Stimulated activated CD8-positive, alpha-beta memory T cell treated with anti-CD3 and anti-CD28 coated beads, Interleukin-12 subunit alpha, Interleukin-12 subunit beta, amount 100 ng/mL, for 24 hours (primary cell): ENCODE measurements around the gene FAM151A.

Experiments
- DNase-seq: peaks from one replicate; pipeline ENCODE4 v3.0.0-alpha.2; 2020; ENCODE audit errors: extremely low read depth

Gene FAM151A

GRCh38 chr1:54623216-54624007, at the start of gene FAM151A:
Gene FAM151A, minus strand, starts transcription at chr1:54623525. Its CDS starts 130 bp downstream, at chr1:54623395.
- DNase-seq, result no peak

GRCh38 chr1:54671985-54672608, 48.8 kb upstream of the FAM151A start:
- DNase-seq, result peak; percentile 15

DNA sequence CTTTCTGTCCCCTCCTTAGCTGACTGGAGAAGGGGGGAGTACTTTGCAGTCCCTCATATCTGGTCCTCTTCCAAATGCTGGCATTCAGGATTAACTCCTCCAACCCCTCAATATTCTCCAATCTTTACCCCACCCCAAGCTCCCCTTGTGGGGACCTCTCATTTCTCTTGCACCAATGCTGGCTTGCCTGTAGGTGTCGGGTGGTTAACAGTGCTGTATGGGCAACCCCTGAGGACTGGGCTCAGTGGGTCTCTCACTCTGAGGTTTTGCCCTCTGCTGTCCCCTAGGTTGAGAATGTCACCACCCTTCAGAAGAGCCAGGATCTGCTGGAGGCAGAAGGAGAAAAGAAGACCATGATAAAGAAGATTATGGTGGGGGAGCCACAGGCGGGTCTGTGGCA, 45.2 kb upstream of the FAM151A start:
- DNase-seq, result no peak

DNA sequence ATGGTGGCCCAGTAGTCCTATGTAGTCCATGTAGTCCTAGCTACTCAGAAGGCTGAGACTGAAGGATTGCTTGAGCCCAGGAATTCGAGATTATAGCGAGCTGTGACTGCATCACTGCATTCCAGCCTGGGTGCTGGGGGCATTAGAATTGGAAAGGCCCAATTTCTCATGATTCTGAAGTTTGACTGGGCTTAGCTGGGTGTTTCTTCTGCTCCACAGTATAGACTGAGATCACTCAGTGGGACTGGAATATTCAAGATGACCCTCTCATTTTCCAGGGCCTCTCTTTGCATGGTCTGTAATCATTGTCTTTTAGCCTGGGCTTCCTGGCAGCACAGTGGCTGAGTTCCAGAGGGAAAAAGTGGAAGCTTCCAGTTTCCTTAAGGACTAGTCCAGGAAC, 44.5 kb upstream of the FAM151A start:
- DNase-seq, result no peak

- no peak for DNase-seq
These were observed 43.0 kb upstream of the FAM151A start for GRCh38 chr1:54666333-54666732.

DNA sequence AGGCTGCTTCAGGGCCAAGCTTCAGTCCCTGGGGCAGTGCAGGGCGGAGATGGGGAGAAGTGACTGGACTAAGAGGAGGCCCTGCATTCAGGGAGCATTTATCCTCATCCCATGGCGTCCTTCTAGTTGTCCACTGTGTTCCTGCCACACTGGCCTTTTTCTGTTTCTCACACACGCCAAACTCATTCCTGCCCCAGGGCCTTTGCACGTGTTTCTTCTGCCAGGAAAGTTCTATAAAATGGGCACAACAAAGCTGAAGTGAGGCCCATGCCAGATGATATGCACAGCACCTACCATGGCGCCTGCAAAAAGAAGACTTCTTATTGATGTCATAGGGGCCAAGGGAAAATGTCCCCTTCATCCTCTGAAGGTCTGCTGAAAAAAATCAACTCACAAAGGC, 42.5 kb upstream of the FAM151A start:
- DNase-seq, result no peak

DNA sequence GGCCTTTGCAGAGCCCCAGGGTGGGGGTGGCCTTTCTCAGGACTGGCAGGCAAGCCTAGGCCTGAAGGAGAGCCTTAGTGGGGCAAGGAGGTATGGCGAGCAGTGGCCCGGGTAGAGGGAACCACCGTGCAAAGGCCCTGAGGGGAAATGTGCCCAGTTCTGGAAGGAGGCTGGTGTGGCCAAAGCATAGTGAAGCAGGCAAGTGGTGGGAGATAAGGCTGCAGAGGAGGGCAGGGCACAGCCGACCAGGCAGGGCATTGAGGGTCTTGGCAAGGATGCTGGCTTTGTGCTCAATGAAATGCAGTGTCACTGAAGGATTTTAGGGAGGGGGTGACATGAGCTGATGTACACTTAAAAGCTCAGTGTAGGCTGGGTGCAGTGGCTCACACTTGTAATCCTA, 41.0 kb upstream of the FAM151A start:
- no peak for DNase-seq

- DNase-seq, result no peak
These were observed 40.4 kb upstream of the FAM151A start for GRCh38 chr1:54663725-54664124.

DNA sequence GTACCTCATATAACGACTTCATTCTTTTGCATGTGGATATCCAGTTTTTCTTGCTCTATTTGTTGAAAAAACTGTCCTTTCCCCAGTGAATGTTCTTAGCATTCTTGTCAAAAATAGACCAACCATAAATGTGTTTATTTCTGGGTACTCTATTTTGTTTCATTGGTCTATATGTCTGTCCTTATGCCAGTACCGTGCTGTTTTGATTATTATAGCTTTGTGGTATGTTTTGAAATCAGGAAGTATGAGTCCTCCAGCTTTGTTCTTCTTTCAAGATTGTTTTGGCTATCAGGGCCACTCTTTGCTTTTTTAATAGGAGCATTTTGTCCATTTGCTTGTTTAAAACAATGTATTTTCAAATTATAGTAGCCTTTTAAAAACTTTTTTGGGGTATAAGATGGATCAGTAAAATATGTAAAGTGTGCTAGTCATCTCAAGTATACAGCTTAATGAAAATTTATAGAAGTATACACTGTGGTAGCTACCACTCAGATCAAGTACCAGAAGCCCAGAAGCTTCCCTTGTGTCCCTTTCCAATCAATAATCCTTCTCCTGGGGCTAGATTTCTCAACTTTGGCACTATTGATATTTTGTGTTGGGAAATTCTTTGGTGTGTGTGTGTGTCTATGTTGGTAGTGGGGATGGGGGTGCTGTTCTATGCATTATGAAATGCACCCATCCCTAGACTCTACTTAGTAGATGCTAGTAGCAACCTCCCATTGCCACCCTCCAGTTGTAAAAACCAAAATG, 35.0 kb upstream of the FAM151A start:
- DNase-seq, result no peak

- DNase-seq, result no peak
These were observed 29.7 kb upstream of the FAM151A start for GRCh38 chr1:54653036-54653435.

- no peak for DNase-seq
These were observed 28.8 kb upstream of the FAM151A start for GRCh38 chr1:54652168-54652567.

- DNase-seq, result no peak
These were observed 28.3 kb upstream of the FAM151A start for GRCh38 chr1:54651608-54652007.

DNA sequence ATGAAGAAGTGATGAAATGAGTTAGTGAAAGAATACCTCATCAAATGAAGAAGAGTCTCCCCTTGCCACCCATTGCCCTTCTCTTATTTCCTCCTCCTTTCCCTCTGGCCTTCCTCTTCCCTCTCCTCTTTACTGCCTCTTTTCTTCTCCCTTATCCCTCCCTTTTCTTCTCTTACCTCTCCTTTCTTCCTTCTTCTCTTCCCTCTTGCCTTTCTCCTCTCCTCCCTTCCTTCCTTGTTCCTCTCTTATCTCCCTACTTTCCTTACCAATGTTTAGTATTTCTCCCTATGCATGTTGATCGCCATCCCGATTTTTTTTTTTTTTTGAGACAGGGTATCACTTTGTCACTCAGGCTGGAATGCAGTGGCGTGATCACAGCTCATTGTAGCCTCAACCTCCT, 27.1 kb upstream of the FAM151A start:
- no peak for DNase-seq

DNA sequence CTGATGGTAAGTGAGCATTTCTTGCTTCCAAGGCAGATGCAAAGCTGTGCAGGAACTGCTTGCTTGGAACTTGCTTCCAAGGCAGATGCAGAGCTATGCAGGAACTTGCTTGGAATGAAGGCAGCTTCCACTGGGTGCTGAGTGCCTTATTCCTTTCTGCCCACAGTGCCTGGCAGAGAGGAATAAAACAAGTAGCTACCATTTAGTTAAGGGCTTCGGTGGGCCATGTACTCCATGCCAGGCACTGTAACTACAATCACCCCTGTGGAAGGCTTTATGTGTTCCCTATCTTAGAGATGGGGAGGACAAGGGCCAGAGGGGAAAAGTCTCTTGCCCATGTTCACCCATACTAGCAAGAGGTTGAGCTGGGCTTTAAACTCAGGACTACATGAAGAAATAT, 26.6 kb upstream of the FAM151A start:
- DNase-seq, result no peak

- no peak for DNase-seq
These were observed 26.0 kb upstream of the FAM151A start for GRCh38 chr1:54649130-54649898.

- no peak for DNase-seq
These were observed 22.7 kb upstream of the FAM151A start for GRCh38 chr1:54645806-54646676.

GRCh38 chr1:54643736-54644135, 20.4 kb upstream of the FAM151A start:
- no peak for DNase-seq

DNA sequence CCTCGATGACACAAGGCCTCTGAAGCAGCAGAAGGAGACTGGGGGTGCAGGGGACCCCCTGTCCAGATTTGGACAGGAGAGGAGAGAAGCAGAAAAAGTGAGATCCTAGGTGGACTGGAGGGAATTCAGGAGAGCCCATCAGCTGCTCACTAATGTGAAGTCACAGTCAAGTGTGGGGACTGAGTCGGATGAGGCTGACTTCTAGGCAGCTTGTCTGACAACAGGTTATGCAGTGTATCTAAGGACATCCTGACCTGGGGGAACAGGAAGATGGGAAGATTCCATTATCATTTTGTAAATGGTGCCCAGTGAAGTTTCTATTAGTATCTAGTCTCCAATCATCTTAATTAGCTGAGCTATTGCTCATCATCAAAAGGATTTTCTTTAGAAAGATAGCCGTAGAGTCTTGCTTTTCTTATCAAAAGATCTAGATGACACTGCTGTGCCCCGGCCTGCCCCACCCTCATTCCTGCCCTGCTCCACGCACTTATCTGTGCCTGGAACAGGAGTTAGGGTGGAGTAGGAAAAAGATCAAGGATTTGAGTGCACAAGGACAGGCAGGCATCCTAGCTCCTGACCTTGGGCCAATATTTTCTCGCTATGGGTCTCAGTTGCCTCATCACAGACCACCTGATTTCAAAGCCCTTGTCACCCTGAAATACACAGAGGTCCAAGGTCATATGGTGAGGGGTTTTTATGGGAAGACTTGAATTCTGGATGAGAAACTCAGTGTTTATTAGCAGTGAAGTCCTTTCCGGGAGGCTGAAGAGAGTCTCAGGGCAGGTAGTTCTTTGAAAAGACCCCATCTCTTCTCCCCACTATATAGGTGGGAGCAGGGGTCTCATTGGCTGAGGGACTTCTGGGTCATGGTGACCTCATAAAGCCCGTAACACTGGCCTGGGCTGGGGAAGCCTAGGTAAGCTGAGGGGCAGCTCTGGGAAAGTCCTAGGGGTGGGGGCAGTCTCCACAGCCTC, 17.8 kb upstream of the FAM151A start, which contains the start of gene MROH7:
MROH7 (plus strand) TSS at position 924 of the 974 bp plus-strand sequence. CDS start 11,141 bp downstream, outside the sequence.
- no peak for DNase-seq

DNA sequence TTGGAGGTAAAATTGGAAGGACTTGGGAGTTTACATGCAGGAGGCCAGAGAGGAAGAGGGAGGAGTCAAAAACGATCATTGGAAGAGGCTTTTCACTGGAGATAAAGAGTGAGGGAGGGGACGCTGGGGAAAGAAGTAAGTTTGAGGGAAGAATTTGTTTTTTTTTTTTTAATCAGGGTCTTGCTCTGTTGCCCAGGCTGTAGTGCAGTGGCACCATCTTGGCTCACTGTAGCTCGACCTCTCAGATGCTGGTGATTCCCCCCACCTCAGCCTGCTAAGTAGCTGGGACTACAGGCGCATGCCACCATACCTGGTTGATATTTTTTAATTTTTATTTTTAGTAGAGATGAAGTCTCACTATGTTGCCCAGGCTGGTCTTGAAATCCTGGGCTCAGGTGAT, 17.0 kb upstream of the FAM151A start:
- DNase-seq, result no peak
